ENCODE results near the gene SLC12A5. TPM values are rescaled to one million over a fixed set of nuclear protein-coding genes. Genes with fewer than 3 reads are reported as not detected.

Gene SLC12A5
- total RNA-seq, 4 donors from 2014 or later: 0.99 to 1.2 TPM; not detected in 2

DNA sequence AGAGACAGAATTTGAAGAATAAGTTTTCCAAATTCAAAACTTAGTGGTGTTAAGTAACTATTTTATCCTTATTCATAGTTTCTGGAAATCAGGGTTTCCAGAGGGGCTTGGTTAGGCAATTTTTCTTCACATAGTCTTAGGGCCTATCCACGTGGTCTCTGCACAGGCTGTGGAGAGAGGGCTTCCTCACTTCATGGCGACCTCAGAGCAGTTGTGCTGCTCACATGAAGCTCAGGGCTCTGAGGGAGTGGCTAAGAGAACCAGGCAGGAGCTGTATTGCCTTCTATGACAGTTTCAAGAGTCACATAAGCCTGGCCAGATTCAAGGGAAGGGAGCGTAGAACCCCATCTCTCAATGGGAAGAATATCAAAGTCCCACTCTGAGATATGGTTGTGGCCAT is 75.2 kb downstream of the SLC12A5 start:
- H3K27ac ChIP-seq (replicated peaks in 1 of 4): no peak overlapping the region
- no peaks in the 10 kb centered on the region for H3K36me3 ChIP-seq
- no peak overlapping the region for H3K4me3 ChIP-seq
- DNase-seq (ENCODE audit: extremely low spot score): no peak
- 70% methylated on average over 3 of the region's 3 CpGs for WGBS
- no peaks in the 10 kb centered on the region for H3K9me3 ChIP-seq
- H3K27me3 ChIP-seq: peaks cover 0 to 80% (median 13%) of the 10 kb centered on the region in 4 donors
- H3K4me1 ChIP-seq: peaks cover 0 to 9% (median 5%) of the 10 kb centered on the region in 4 donors
- intact Hi-C loops (cut with DNase I): no loop called here
- no peak for TF ChIP-seq POLR2AphosphoS5 (IDR thresholded peaks at IDR 0.05)
- TF ChIP-seq, protein P1, sequence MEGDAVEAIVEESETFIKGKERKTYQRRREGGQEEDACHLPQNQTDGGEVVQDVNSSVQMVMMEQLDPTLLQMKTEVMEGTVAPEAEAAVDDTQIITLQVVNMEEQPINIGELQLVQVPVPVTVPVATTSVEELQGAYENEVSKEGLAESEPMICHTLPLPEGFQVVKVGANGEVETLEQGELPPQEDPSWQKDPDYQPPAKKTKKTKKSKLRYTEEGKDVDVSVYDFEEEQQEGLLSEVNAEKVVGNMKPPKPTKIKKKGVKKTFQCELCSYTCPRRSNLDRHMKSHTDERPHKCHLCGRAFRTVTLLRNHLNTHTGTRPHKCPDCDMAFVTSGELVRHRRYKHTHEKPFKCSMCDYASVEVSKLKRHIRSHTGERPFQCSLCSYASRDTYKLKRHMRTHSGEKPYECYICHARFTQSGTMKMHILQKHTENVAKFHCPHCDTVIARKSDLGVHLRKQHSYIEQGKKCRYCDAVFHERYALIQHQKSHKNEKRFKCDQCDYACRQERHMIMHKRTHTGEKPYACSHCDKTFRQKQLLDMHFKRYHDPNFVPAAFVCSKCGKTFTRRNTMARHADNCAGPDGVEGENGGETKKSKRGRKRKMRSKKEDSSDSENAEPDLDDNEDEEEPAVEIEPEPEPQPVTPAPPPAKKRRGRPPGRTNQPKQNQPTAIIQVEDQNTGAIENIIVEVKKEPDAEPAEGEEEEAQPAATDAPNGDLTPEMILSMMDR (IDR thresholded peaks at IDR 0.05): no peak
- no peak for TF ChIP-seq POLR2A (IDR thresholded peaks at IDR 0.05; ENCODE audit: low read depth)
- no peak for TF ChIP-seq EP300 (IDR thresholded peaks at IDR 0.05)

DNA sequence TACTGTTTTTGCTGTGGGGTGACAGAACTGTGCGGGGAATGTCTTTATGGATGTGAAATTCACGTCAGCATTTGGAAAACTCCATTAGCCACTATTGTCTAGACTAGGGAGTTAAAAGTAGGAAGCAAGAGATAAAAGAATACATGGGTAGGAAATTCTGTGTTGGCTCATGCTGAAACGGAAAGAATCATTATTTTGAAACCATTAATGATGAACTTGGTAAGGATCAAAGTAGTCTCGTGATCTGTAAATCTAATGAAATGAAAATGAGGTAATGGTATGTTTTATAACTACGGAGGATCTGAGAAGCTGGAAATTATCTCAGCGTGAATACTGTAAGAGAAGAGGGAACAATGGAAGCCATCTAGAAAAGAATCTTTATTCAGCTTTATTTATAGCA is 78.0 kb downstream of the SLC12A5 start:
- DNase-seq (ENCODE audit: extremely low spot score): no peak
- Histone ChIP-seq H3K4me1 (peaks cover 0 to 4% (median 0%) of the 10 kb centered on the region in 4 donors), H3K36me3 (no peaks in the 10 kb centered on the region), H3K4me3 (no peak overlapping the region), H3K9me3 (no peaks in the 10 kb centered on the region), H3K27ac (replicated peaks in 1 of 4) (no peak overlapping the region), H3K27me3 (peaks cover 0 to 60% (median 3%) of the 10 kb centered on the region in 4 donors)
- TF ChIP-seq POLR2A (IDR thresholded peaks at IDR 0.05; ENCODE audit: low read depth): no peak
- TF ChIP-seq POLR2AphosphoS5 (IDR thresholded peaks at IDR 0.05): no peak
- no peak for TF ChIP-seq EP300 (IDR thresholded peaks at IDR 0.05)
- TF ChIP-seq, protein P1 (IDR thresholded peaks at IDR 0.05): no peak
- intact Hi-C loops (cut with DNase I): no loop called here
- WGBS: 68% methylated on average over 6 of the region's 6 CpGs

DNA sequence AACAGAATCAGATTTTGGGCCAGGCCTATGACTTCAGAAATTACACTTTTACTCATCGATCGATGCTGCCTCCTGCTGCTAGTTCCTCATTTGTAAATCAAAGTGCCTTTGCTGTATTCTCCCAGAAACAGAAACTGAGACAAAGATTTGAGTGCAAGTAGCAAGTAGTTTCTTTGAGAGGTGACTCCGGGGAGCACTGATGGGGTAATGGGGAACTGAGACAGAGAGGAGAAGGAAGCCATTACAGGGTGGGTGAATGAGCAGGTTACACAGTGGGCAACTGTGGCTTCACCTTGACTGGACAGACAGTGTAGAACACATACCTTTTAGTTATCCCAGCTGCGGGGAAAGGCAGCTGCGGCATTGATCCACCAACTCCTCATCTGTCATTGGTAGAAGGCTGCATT is 79.4 kb downstream of the SLC12A5 start:
- H3K27ac ChIP-seq (replicated peaks in 1 of 4): no peak overlapping the region
- no peaks in the 10 kb centered on the region for H3K36me3 ChIP-seq
- H3K4me1 ChIP-seq: peaks cover 0 to 4% (median 0%) of the 10 kb centered on the region in 4 donors
- no peaks in the 10 kb centered on the region for H3K9me3 ChIP-seq
- 67% methylated on average over 5 of the region's 5 CpGs for WGBS
- intact Hi-C loops (cut with DNase I): no loop called here
- DNase-seq (ENCODE audit: extremely low spot score): no peak
- no peak overlapping the region for H3K4me3 ChIP-seq
- TF ChIP-seq EP300 (IDR thresholded peaks at IDR 0.05): no peak
- no peak for TF ChIP-seq POLR2AphosphoS5 (IDR thresholded peaks at IDR 0.05)
- TF ChIP-seq, protein P1 (IDR thresholded peaks at IDR 0.05): no peak
- no peak for TF ChIP-seq POLR2A (IDR thresholded peaks at IDR 0.05; ENCODE audit: low read depth)
- H3K27me3 ChIP-seq: peaks cover 0 to 49% (median 3%) of the 10 kb centered on the region in 4 donors

DNA sequence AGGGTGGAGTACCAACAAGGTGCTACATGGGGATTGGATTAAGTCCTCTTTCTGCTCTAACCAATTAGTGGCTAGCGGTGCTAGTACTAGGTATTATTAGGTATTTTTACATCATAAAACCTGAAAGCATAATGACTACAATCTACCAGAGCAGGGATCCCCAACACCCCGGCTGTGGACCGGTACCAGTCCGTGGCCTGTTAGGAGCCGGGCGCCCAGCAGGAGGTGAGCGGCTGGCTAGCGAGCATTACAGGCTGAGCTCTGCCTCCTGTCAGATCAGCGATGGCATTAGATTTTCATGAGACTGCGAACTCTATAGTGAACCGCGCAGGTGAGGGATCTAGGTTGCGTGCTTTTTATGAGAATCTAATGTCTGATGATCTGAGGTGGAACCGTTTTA is 80.0 kb downstream of the SLC12A5 start:
- Histone ChIP-seq H3K9me3 (no peaks in the 10 kb centered on the region), H3K27me3 (peaks cover 0 to 49% (median 3%) of the 10 kb centered on the region in 4 donors), H3K4me3 (no peak overlapping the region), H3K4me1 (peaks cover 0 to 4% (median 0%) of the 10 kb centered on the region in 4 donors), H3K36me3 (no peaks in the 10 kb centered on the region), H3K27ac (replicated peaks in 1 of 4) (no peak overlapping the region)
- TF ChIP-seq POLR2A (IDR thresholded peaks at IDR 0.05; ENCODE audit: low read depth) (no peak), EP300 (IDR thresholded peaks at IDR 0.05) (no peak), POLR2AphosphoS5 (IDR thresholded peaks at IDR 0.05) (no peak)
- TF ChIP-seq, protein P1 (IDR thresholded peaks at IDR 0.05): no peak
- intact Hi-C loops (cut with DNase I): no loop called here
- no peak for DNase-seq (ENCODE audit: extremely low spot score)
- WGBS: 85% methylated on average over 14 of the region's 14 CpGs

Other genes starting within 250 kb of the SLC12A5 start
- gene WFDC3, start 237.3 kb upstream of the SLC12A5 start, total RNA-seq: 1 to 10 TPM in 2 of 4 donors, under 1 TPM in 1, not detected in 1; 0.80 to 3.3 (median 3.2) TPM
- 10 to 100 TPM; 28.2 to 35.9 (median 30.6) TPM for gene DNTTIP1, start 237.3 kb upstream of the SLC12A5 start, total RNA-seq
- gene UBE2C, start 216.6 kb upstream of the SLC12A5 start, total RNA-seq: 1 to 10 TPM in 1 of 4 donors, under 1 TPM in 2, not detected in 1; 0.83 to 2.7 (median 0.91) TPM
- gene TNNC2, start 201.9 kb upstream of the SLC12A5 start, total RNA-seq: 1 to 10 TPM in 3 of 4 donors, under 1 TPM in 1; 0.46 to 3.1 (median 1.8) TPM
- 10 to 100 TPM; 54.0 to 78.5 (median 63.5) TPM for gene SNX21, start 195.4 kb upstream of the SLC12A5 start, total RNA-seq
- gene ACOT8, start 171.8 kb upstream of the SLC12A5 start, total RNA-seq: 10 to 100 TPM; 30.0 to 41.9 (median 33.7) TPM
- 1 to 10 TPM; 2.1 to 5.4 (median 4.0) TPM for gene ZSWIM3, start 171.6 kb upstream of the SLC12A5 start, total RNA-seq
- gene ZSWIM1, start 148.0 kb upstream of the SLC12A5 start, total RNA-seq: 10 to 100 TPM in 2 of 4 donors, 1 to 10 TPM in 2; 7.1 to 13.5 (median 9.2) TPM
- 1 to 10 TPM; 1.7 to 4.6 (median 3.0) TPM for gene SPATA25, start 141.6 kb upstream of the SLC12A5 start, total RNA-seq
- 10 to 100 TPM; 10.8 to 16.1 (median 13.0) TPM for gene NEURL2, start 138.0 kb upstream of the SLC12A5 start, total RNA-seq
- 10 to 100 TPM; 44.8 to 70.2 (median 48.3) TPM for gene CTSA, start 137.9 kb upstream of the SLC12A5 start, total RNA-seq
- gene PLTP, start 117.1 kb upstream of the SLC12A5 start, total RNA-seq: 100 to 1,000 TPM; 109 to 342 (median 176) TPM
- 10 to 100 TPM; 35.3 to 51.2 (median 37.2) TPM for gene PCIF1, start 94.5 kb upstream of the SLC12A5 start, total RNA-seq
- gene ZNF335, start 57.0 kb upstream of the SLC12A5 start, total RNA-seq: 10 to 100 TPM; 12.9 to 19.0 (median 15.3) TPM
- gene MMP9, start 20.3 kb upstream of the SLC12A5 start, total RNA-seq: 1 to 10 TPM in 1 of 4 donors, under 1 TPM in 3; 0.11 to 6.5 (median 0.63) TPM
- 10 to 100 TPM; 17.4 to 36.8 (median 29.9) TPM for gene NCOA5, start 60.7 kb downstream of the SLC12A5 start, total RNA-seq
- 10 to 100 TPM in 3 of 4 donors, 1 to 10 TPM in 1; 10.0 to 21.6 (median 16.9) TPM for gene CD40, start 89.1 kb downstream of the SLC12A5 start, total RNA-seq

All from esophagus muscularis mucosa (tissue), 4 donors.